GM21423 (cell line): ENCODE results near the gene STK31.
"Not testable (repeated sequence)": the region's sequence is repeated elsewhere in the genome, so short reads cannot be mapped to it uniquely, and the experiment has no call there.

ENCODE experiments used
- ATAC-seq: cut with Tn5 transposase; IDR thresholded peaks from one replicate; pipeline ENCODE4 v1.9.1; 2021; ENCODE audit warnings: mild to moderate bottlenecking, moderate library complexity; ENCODE audit not compliant: unreplicated experiment

Gene STK31, protein sequence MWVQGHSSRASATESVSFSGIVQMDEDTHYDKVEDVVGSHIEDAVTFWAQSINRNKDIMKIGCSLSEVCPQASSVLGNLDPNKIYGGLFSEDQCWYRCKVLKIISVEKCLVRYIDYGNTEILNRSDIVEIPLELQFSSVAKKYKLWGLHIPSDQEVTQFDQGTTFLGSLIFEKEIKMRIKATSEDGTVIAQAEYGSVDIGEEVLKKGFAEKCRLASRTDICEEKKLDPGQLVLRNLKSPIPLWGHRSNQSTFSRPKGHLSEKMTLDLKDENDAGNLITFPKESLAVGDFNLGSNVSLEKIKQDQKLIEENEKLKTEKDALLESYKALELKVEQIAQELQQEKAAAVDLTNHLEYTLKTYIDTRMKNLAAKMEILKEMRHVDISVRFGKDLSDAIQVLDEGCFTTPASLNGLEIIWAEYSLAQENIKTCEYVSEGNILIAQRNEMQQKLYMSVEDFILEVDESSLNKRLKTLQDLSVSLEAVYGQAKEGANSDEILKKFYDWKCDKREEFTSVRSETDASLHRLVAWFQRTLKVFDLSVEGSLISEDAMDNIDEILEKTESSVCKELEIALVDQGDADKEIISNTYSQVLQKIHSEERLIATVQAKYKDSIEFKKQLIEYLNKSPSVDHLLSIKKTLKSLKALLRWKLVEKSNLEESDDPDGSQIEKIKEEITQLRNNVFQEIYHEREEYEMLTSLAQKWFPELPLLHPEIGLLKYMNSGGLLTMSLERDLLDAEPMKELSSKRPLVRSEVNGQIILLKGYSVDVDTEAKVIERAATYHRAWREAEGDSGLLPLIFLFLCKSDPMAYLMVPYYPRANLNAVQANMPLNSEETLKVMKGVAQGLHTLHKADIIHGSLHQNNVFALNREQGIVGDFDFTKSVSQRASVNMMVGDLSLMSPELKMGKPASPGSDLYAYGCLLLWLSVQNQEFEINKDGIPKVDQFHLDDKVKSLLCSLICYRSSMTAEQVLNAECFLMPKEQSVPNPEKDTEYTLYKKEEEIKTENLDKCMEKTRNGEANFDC

DNA sequence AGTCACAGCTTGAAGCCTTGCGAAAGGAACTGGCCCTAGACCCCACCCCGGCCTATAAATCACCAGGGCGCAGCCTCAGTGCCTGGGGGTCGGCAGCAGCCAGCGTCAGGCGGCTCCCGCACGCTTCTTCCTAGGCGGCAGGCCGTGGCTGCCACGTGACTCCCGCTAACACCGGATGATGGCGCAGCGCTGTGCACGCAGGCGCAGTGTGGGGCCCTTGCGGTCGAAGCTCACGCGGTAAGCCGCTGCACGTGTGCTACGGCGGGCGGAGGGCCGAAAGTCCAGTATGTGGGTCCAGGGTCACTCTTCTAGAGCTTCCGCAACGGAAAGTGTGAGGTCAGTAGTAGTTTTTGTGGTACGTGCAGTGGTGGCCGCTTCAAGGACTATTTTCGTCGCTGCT is at the start of gene STK31:
TSS of gene STK31 (plus strand) at position 220 of the 400 bp plus-strand sequence. CDS start at position 287, 67 bp downstream.
- no peak for ATAC-seq

DNA sequence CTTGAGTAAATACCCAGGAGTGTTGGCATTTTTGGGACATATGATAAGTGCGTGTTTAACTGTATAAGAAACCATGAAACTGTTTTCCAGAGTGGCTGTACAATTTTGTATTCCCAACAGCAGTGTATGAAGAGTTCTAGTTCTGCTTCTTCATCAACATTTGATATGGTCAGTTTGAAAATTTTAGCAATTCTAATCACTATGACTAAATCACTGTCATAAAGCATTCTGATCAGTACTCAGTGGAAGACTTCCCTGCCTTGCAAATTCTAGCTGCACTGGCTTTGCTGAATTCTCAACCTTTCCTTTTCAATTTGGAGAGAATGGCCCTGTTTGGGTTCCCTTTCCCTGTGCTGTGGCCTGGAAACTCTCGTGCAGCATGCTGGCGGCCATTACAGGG is 48.6 kb upstream of the STK31 start:
- ATAC-seq, result no peak

DNA sequence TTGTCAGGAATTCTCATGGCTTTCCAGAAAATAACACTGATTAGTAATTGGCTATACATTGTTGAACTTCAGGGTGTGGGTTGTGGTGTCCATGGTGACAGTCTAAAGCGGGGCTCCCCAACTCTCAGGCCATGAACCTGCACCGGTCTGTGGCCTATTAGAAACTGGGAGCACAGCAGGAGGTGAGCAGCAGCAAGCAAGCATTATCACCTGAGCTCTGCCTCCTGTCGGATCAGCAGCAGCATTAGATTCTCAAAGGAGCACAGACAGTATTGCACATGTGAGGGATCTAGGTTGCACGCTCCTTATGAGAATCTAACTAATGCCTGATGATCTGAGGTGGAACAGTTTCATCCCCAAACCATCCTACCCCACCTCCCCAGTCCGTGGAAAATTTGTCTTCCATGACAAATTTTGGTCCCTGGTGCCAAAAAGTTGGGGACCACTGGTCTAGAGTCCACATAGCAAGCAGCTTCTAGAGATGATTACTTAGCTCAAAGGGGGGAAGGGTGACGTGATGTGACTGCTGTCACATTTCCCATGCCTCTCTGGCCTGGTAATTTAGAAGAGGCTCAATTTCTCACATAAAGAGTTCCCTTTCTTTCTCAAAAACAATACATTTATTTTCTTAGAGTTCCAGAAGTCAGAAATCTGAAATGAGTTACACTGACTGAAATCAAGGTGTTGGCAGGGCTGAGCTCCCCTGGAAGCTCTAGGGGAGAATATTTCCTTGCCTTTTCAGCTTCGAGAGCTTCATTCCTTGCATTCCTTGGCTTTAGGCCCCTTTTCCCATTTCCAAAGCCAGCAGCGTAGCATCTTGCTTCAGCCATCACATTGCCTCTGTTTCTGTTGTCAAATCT is 47.7 kb upstream of the STK31 start:
- no peak for ATAC-seq

DNA sequence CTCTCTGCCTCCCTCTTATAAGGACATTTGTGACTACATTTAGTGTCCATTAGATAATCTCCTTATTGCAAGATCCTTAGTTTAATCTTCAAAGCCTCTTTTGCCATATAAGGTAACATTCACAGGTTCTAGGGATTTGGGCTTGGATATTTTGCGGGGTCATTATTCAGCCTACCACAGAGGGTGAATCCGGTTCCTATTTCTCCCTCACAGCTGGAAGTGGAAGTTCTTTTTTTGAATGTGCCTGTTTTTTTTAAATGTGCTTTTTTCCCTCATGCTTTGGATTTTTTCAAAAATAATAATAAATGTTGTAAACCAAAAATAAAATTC is 47.1 kb upstream of the STK31 start:
- no peak for ATAC-seq

DNA sequence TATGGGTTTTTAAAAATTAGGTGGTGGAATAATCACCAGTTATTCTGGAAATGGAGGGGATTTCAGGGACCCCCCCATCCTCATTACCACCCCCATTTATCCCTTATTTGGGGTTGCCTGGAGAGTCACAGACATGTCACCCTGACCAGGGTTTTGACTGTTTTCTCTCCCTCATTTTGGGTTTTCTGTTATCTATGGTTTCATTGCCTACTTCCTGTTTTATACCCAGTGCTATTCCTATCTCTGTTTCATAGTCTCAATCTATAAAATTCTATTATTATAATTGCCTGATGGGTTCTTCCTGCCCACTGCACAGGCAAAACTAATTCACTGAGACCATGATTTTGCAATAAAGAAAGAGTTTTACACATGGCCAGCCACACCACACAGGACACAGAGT is 45.9 kb upstream of the STK31 start:
- ATAC-seq, result no peak

DNA sequence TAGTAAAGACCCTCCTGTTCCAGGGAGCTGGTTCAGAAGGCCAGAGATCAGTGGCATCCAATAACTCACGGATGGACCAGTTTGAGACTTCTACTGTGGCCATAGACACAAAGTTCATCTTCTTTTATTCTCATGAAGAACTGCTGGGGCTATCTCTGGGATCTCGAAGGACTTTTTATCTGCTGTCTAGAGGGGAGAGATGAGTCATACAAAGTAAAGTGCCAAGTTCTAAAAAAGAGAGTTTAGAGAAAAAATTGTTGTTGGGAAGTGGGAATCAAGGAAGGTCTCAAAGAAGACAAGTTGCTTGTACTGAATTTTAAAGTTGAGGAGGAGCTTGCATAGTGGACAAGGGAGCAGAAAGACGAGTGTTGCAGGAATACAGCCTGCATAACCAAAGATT is 38.0 kb upstream of the STK31 start:
- no peak for ATAC-seq

DNA sequence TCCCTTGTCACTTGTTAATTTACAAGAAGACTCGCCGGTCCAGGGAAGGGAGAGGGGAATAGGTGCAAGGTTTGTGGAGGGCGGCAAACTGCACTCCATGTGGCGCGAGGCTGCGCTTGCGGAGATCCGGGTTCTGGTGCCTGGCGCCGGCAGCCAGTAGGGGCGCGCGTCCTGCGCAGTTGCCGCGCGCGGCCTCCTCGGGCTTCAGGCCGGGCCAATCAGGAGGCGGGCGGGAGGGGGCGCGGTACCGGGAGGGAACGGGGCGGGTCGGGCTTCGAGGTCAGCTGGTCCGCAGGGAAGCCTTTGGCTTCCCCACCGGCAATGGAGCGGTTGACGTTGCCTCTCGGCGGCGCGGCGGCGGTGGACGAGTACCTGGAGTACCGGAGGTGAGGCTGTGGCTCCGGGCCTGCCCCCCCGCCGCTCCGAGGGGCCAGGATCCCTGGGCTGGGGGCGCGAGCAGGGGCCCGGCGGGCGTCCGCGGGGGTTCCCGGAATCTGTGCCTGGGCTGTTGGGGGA is 30.1 kb upstream of the STK31 start, which contains the start of gene FAM221A:
TSS of gene FAM221A (plus strand) at position 302 of the 516 bp plus-strand sequence. CDS start at position 322, 20 bp downstream.
- ATAC-seq, result peak; percentile 99

DNA sequence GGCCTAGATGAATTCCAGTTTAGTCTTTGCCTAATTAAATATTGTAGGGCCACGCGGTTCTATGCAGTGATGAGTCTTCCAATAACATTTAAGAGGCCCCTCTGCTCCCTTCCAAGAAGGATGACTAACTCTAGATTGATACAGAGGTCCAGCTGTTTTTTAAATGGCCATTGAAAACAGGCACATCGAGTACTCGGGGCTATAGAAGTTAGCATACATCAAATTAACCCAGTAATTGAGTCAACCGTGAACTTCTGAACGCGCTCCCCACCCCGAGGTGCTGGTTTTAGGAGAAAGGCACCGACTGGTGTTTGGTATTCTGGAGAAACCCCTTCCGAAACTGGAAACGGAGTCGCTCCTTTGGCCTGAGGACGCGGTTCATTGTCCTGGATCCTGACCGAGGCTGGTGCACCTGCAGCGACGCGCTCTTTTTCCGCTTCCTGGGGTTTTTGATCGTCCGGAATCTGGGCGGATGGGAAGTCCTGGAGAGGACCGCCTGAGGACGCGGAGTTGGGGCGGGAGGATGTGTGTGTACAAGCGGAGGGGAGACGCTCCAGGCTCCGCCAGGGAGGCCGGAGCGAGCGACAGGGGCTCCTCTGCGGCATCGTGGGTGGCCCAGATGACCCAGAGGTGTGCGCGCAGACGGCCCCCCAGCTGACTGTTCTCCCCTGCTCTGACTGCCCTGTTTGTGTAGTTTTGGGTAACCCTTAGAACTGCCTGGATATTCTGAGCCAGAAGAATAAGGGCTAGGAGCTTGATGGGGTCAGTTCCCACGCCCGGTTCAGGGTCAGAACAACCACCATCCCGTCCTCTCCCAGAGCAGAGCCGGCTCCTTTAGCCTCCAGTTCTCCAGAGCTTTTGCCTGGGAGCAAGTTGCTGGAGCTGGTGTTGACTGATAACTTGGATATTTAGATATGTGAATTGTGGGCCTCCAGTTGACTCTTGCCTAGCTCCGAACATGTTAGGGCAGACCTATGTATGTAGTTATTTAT is 29.3 kb upstream of the STK31 start:
- peak; percentile 16 for ATAC-seq

DNA sequence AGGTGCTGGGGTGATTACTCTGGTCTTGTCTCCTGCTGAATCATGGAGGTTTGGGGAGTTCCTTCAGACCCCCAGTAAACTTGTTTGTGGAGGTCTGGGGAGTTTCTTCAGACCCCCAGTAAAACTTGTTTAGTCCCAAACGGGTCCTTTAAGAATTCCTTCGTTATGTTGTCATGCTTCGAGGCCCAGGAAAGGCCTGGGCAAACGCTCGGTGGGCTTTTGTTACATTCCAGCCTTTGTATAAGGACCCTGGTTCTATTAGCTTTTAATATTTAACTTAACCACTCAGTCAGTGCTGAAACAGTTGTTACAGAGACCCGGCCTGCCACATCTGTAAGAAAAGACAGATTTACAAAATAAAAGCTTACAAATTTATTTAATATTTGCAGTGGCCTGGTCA is 26.0 kb upstream of the STK31 start:
- not testable (repeated sequence) for ATAC-seq

DNA sequence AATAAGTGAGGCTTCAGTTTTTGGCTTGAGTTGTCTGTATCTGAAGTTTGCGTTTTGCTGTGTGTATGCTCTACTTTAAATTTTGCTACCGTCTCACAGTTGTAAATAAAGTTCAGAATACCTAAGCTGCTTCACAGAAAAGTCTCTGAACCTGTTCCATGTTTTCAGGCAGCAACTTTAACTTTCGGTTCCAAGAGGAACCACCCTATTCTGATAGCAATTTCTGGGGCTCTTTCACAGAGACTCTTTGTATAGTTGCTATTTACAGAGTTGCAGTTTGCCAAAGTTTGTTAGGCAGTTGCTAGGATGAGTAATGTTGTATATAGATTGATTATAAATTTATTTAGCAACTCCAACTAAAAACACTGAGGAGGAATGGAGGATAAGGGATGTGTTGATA is 24.3 kb upstream of the STK31 start:
- no peak for ATAC-seq

DNA sequence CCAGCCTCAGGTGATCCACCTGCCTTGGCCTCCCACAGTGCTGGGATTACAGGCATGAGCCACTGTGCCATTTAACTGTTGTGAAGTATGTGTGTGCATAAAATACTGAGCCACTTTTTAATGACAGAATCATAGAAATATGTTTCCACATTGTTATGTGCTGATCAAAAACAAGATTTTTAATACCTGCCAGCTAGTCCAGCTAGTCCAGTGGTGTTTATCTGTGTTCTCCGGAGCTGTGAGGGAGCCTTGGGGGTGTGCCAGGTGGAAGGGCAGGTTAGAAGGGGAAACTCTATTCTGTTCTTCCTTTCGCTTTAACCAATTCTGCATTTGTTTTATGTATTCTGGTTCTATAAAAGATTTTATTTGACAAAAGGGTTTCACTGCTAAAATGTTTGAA is 23.0 kb upstream of the STK31 start:
- ATAC-seq, result no peak

DNA sequence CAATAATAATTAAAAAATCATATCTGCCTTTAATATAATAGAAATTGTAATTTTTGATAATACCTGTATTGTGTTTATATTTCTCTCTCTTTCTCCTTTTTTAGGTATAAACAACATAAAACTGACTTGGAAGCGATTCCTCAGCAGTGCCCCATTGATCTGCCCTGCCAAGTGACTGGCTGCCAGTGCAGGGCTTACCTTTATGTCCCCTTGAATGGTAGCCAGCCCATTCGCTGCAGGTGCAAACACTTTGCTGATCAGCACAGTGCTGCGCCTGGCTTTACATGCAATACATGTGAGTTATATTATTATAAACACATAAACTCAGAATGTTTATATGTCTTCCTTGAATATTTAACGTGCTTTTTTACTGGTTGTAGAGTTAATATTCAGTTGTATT is 20.9 kb upstream of the STK31 start:
- no peak for ATAC-seq

DNA sequence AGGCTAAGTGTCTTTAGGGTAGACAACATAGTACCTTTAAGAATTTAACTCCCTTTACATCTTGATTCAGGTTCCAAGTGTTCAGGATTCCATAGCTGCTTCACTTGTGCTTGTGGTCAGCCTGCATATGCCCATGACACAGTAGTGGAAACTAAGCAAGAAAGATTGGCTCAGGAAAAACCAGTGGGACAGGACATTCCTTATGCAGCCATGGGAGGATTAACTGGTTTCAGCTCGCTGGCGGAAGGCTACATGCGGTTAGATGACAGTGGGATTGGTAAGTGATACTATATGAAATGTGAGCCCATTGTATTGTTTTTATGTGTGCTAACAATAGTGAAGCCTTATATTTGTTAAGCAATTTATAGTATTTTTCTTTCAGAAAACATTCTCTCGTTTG is 18.7 kb upstream of the STK31 start:
- ATAC-seq, result no peak

DNA sequence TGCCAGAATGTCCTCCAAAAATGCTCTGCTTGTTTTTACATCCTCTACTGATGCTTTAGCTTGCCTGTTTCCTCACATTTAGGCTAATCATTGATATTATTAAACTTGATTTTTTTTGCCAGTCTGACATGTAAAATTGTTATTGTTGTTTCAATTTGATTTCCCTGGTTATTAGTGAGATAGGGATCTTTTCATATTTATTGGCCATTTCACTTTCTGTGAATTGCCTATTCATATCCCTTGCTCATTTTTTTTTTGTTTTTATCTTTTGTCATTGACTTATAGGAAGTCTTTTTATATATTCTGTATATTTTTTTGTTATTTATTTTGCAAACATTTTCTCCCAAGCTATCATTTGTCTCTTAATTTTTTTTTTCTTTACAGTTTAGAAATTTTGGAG is 16.8 kb upstream of the STK31 start:
- no peak for ATAC-seq

DNA sequence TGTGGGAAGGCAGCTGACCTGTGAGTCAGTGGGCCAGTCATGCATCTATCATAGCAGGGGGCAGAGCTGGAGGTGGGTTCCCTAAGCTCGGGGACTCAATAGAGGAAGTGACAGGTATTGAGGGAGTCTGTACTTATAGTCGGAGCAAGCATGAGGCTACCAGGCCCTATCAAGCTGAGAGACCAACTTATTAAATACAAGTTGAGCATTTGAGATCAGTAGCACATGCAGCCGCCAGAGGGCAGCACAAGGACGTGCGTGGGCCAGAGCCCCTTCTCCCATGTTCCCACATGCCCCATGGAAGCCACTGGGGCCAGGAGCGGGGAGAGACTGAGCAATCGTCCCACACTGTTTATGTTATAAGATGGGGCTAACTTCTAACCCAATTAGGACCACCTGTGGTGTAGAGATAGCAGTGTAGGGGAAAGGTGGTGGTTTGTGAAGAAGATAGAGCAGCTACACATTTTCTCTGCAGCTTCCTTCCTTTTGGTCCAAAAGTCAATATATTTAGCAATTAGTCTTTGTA is 13.0 kb upstream of the STK31 start:
- ATAC-seq, result no peak

DNA sequence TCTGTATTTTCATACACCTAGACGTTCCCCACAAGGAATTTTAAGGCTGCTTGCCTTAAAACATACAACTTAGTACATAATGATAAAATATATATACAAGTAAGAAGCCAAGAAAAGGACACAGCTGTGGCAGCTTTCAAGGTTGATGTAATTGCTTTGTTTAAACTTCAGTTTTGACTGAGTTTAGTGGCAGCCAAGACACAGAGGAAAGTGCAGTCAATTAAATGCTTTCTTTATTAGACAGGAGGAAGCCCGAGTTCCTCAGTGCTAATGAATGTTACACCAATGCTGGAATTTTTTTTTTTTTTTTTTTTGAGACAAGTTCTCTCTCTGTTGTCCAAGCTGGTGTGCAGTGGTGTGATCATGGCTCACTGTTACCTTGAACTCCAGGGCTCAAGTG is 11.2 kb upstream of the STK31 start:
- ATAC-seq, result no peak

DNA sequence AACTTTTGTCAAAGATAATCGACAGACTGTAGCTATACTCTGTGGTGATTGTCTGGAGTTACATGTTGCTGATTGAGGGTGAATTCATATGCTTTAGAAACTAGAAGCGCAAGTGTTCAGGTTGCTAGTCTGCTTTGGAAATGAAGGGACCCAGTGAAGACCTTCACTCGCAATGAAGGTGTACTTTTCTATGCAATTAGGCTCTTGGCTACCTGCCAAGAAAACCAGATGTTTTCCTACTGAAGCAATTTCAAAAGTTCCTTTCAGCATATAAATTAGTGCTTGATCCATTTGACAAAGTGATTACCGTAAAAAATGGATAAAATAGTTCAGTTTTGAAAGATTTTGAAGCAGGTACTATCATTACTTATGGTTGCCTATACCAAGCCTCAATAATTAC is 10.0 kb upstream of the STK31 start:
- no peak for ATAC-seq

DNA sequence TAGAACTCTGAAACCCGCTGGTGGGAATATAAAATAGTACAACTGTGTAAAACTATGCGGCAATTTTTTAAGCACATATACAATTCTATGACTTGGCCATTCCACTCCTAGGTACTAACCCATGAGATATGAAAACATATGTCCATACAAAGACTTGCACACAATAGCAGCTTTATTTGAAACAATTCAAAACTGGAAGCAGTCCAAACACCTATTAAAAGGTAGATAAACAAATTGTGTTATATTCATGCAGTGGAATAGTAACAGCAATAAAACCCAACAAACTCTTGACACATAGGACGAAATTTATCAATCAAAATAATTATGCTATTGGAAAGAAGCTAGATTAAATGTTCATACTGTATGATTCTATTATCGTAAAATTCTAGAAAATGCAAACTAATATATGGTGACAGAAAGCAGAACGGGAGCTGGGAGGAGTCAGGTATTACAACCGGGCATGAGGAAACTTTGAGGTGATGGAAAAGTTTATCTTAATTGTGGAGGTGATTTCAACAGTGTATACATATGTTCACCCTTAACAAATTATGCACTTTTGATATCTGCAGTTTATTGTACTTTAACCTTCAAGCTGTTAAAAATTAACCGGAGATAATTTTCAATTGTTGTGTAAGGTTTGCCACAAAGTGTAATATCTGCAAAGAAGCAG is 803 bp upstream of the STK31 start:
- ATAC-seq, result no peak
